GM12892 (cell line): ENCODE results near the gene ADAMTSL2.

Experiments
- POLR2A ChIP-seq: IDR thresholded peaks from 2 replicates; pipeline ENCODE4 v1.6.1; 2011; ENCODE audit warnings: low read depth, low read length, control low read depth
- POLR2AphosphoS5 ChIP-seq: IDR thresholded peaks from 2 replicates; pipeline ENCODE4 v1.6.1; 2011; ENCODE audit warnings: low read depth, low read length, control low read depth
- TAF1 ChIP-seq: IDR thresholded peaks from 2 replicates; pipeline ENCODE4 v1.6.1; 2011; ENCODE audit warnings: low read depth, mild to moderate bottlenecking, control low read depth, low read length, borderline replicate concordance

DNA sequence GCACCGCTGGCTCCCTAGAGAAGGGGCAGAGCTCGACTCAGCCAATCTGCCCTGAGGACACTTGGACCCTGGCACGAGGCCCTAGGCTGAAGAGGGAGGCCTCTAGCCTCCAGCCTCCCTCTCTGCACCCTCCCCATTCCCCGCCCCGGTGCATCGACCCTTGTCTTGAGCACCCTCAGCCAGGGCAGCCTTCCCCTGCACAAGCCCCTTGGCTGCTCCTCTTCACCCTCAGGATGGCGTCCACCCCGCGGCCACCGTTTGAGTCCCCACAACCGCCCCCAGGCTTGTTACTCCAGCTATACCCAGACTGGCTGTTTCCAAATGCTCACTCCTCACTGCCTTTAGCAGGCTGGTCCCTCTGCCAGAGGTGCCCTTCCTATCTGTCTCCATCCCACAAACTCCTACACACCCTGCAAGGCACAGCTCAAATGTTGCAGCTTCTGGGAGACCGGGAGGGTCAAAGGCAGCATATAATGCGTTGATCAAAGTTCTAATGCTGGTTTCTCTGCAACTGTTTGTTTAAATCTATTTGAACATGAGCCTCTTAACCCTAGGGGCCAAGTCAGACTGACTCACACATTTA lies 81.2 kb downstream of the ADAMTSL2 start:
- TF ChIP-seq POLR2A (no peak), TAF1 (no peak), POLR2AphosphoS5 (no peak)
